Endodermal cell (in vitro differentiated cells): Measurements from ENCODE around the gene APPBP2. TPM values are rescaled to one million over a fixed set of nuclear protein-coding genes. Genes with fewer than 3 reads are reported as not detected.

Experiments used
- DNase-seq: peaks from one replicate; pipeline ENCODE4 v3.0.0-alpha.2; 2017
- H3K27ac ChIP-seq: 2 replicates; pipeline ENCODE4 v1.5.1; 2013; ENCODE audit warnings: mild to moderate bottlenecking, low read depth, low read length, moderate library complexity
- H3K27me3 ChIP-seq: 2 replicates; pipeline ENCODE4 v1.6.1; 2013; ENCODE audit warnings: mild to moderate bottlenecking, low read length, moderate library complexity; ENCODE audit not compliant: insufficient read depth, control insufficient read depth, poor library complexity, severe bottlenecking
- H3K36me3 ChIP-seq: 2 replicates; pipeline ENCODE4 v1.7.0; 2013; ENCODE audit warnings: mild to moderate bottlenecking, low read length, moderate library complexity; ENCODE audit not compliant: control insufficient read depth, insufficient read depth
- H3K4me1 ChIP-seq: one replicate; pipeline ENCODE4 v1.7.0; 2013; ENCODE audit warnings: low read length; ENCODE audit not compliant: control insufficient read depth, insufficient read depth
- H3K4me3 ChIP-seq: 2 replicates; pipeline ENCODE4 v1.5.1; 2013; ENCODE audit warnings: mild to moderate bottlenecking, low read length, moderate library complexity
- H3K9ac ChIP-seq: 2 replicates; pipeline ENCODE4 v1.6.1; 2013; ENCODE audit warnings: mild to moderate bottlenecking, low read length, moderate library complexity; ENCODE audit not compliant: poor library complexity, severe bottlenecking; ENCODE audit errors: extremely low read depth
- H3K9me3 ChIP-seq: 2 replicates; pipeline ENCODE4 v1.6.1; 2013; ENCODE audit warnings: mild to moderate bottlenecking, low read length, moderate library complexity; ENCODE audit not compliant: control insufficient read depth
- H3K27ac Mint-ChIP-seq: 2 replicates; pipeline ENCODE4 v1.8.0; 2020; ENCODE audit warnings: mixed read lengths
- H3K27me3 Mint-ChIP-seq: 2 replicates; pipeline ENCODE4 v1.8.0; 2021; ENCODE audit warnings: mild to moderate bottlenecking, mixed read lengths; ENCODE audit not compliant: insufficient read depth
- H3K36me3 Mint-ChIP-seq: 2 replicates; pipeline ENCODE4 v1.8.0; 2020; ENCODE audit warnings: low read depth, mixed read lengths
- H3K4me1 Mint-ChIP-seq: 2 replicates; pipeline ENCODE4 v1.8.0; 2020; ENCODE audit warnings: mixed read lengths
- H3K4me3 Mint-ChIP-seq: 2 replicates; pipeline ENCODE4 v1.8.0; 2020; ENCODE audit warnings: mild to moderate bottlenecking, moderate library complexity, mixed read lengths
- H3K9me3 Mint-ChIP-seq: 2 replicates; pipeline ENCODE4 v1.8.0; 2020; ENCODE audit warnings: mild to moderate bottlenecking, mixed read lengths
- CTCF ChIP-seq: fragments of 200-600 bp; sonication (generic); conservative IDR thresholded peaks from 2 replicates; pipeline ENCODE4 v1.5.0; 2021; ENCODE audit warnings: antibody characterized with exemption, mild to moderate bottlenecking
- WGBS, 2 experiments: methylation state at CpG; one replicate each; pipeline versions ENCODE4 v1.1.5 to v1.1.7; 2013; ENCODE audit warnings: missing lambda C conversion rate in 2 of 2, mixed read lengths in 1 of 2; ENCODE audit not compliant: insufficient coverage in 1 of 2, insufficient read length in 1 of 2; 5-methylcytosine and 5-hydroxymethylcytosine counted together
- total RNA-seq, 2 donors: library from RNA; stranded (reverse); fragmentation: NEBNext Ultra II Directional in 1 of 2; extraction: Animal tissue kit (Norgen Biotek cat#: 25700) in 1 of 2; gene quantifications; 2 replicates in 1 of 2; 3 replicates in 1 of 2; pipeline ENCODE4 v1.2.1, GENCODE V29; 2021

Gene APPBP2
- total RNA-seq, 2 donors from 2014 or later, result 25.3 to 28.1 TPM

GRCh38 chr17:60443713-60444112 lies 82.3 kb downstream of the APPBP2 start:
- no peaks in the 10 kb centered on the region for H3K4me1 ChIP-seq
- H3K27me3 ChIP-seq, result no peaks in the 10 kb centered on the region
- no peak for DNase-seq
- no peak for TF ChIP-seq CTCF
- peaks cover 29% of the 10 kb centered on the region for H3K36me3 ChIP-seq
- Mint-ChIP-seq H3K36me3 (peaks cover 19% of the 10 kb centered on the region), H3K27ac (no peak overlapping the region), H3K4me3 (no peak overlapping the region), H3K4me1 (no peaks in the 10 kb centered on the region), H3K27me3 (no peaks in the 10 kb centered on the region), H3K9me3 (peaks cover 5% of the 10 kb centered on the region)
- no peak overlapping the region for H3K27ac ChIP-seq
- H3K9me3 ChIP-seq, result no peaks in the 10 kb centered on the region
- H3K4me3 ChIP-seq, result no peak overlapping the region
- 98 to 99% methylated on average over 6 of the region's 6 CpGs for WGBS, 2 experiments
- no peak overlapping the region for H3K9ac ChIP-seq

GRCh38 chr17:60442271-60443173 lies 83.5 kb downstream of the APPBP2 start:
- Histone ChIP-seq H3K36me3 (peaks cover 17% of the 10 kb centered on the region), H3K9ac (no peak overlapping the region), H3K9me3 (no peaks in the 10 kb centered on the region), H3K27me3 (no peaks in the 10 kb centered on the region), H3K27ac (peak overlapping the region; percentile 72), H3K4me3 (no peak overlapping the region), H3K4me1 (no peaks in the 10 kb centered on the region)
- no peak for DNase-seq
- H3K36me3 Mint-ChIP-seq, result peaks cover 8% of the 10 kb centered on the region
- H3K4me3 Mint-ChIP-seq, result no peak overlapping the region
- no peak overlapping the region for H3K27ac Mint-ChIP-seq
- no peak for TF ChIP-seq CTCF
- H3K9me3 Mint-ChIP-seq, result peaks cover 5% of the 10 kb centered on the region
- no peaks in the 10 kb centered on the region for H3K4me1 Mint-ChIP-seq
- WGBS, 2 experiments, result 92 to 100% methylated on average over 2 to 6 of the region's 6 CpGs
- H3K27me3 Mint-ChIP-seq, result no peaks in the 10 kb centered on the region

GRCh38 chr17:60439501-60439900 lies 86.5 kb downstream of the APPBP2 start:
- H3K9ac ChIP-seq, result no peak overlapping the region
- no peaks in the 10 kb centered on the region for H3K9me3 ChIP-seq
- Mint-ChIP-seq H3K9me3 (peaks cover 5% of the 10 kb centered on the region), H3K4me1 (no peaks in the 10 kb centered on the region), H3K27me3 (no peaks in the 10 kb centered on the region), H3K36me3 (no peaks in the 10 kb centered on the region), H3K27ac (no peak overlapping the region), H3K4me3 (no peak overlapping the region)
- no peak for DNase-seq
- H3K4me1 ChIP-seq, result no peaks in the 10 kb centered on the region
- TF ChIP-seq CTCF, result no peak
- H3K36me3 ChIP-seq, result no peaks in the 10 kb centered on the region
- H3K4me3 ChIP-seq, result no peak overlapping the region
- WGBS, 2 experiments, result 87 to 92% methylated on average over 2 of the region's 2 CpGs
- no peak overlapping the region for H3K27ac ChIP-seq
- no peaks in the 10 kb centered on the region for H3K27me3 ChIP-seq
